ENCODE measurements around the gene MASP2.

DNA sequence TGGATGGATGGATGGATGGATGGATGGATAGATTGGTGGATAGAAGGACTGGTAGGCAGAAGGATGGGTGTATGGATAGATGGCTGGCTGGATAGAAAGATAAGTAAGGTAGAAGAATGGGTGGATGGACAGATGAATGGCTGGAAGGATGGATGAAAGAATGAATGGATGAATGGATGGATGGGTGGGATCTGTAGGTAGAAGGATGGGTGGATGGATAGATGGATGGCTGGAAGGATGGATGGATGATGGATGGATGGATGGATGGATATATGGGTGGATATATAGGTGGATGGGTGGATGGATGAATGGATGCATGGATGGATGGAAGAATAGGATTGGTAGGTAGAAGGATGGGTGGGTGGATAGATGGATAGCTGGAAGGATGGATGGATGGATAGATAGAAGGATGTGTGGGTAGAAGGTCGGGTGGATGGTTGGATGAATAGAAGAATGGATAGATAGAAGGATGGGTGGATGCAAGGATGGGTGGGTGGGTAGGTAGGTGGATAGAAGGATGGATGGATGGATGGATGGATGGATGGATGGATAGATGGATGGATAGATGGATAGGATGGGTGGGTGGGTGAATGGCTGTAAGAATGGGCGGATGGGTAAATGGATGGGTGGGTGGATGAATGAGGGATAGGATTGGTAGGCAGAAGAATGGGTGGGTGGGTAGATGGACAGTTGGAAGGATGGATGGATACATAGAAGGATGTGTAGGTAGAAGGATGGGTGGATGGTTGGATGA is 7.5 kb downstream of the MASP2 start:
- TF ChIP-seq TCF4 (CRISPR knock-in tag; IDR thresholded peaks at IDR 0.05; ENCODE audit: borderline replicate concordance) (no peak), ZNF70 (CRISPR knock-in tag; IDR thresholded peaks at IDR 0.05) (no peak), CSDC2 (CRISPR knock-in tag; IDR thresholded peaks at IDR 0.05) (no peak), RARB (CRISPR knock-in tag; IDR thresholded peaks at IDR 0.05) (no peak), SNAI2 (CRISPR knock-in tag; IDR thresholded peaks at IDR 0.05) (no peak), BACH2 (CRISPR knock-in tag; IDR thresholded peaks at IDR 0.05; ENCODE audit: borderline replicate concordance) (no peak), ZNF565 (CRISPR knock-in tag; conservative IDR thresholded peaks at IDR 0.05; ENCODE audit: low read depth) (no peak)

Data from SK-N-SH treated with all-trans-retinoic acid at 6 μM for 48 hours (cell line).